Endometrial microvascular endothelial cells (primary cell): ENCODE measurements around the gene GRM4. TPM values are rescaled to one million over a fixed set of nuclear protein-coding genes. Genes with fewer than 3 reads are reported as not detected.

Experiments
- in situ Hi-C: cut with HindIII; loops from 2 replicates; pipeline ENCODE4 v1.10.0; 2017; ENCODE audit warnings: low sequenced_read_pairs, low pct_unique_long_range_greater_than_20kb; ENCODE audit errors: inconsistent ontology term
- total RNA-seq: library from RNA; depleted of rRNA; stranded (reverse); fragments of >200 nt; gene quantifications from one replicate; pipeline ENCODE4 v1.2.3, GENCODE V29; 2015; ENCODE audit errors: inconsistent ontology term

Gene GRM4
- total RNA-seq, 1 donor from 2014 or later, result not detected

DNA sequence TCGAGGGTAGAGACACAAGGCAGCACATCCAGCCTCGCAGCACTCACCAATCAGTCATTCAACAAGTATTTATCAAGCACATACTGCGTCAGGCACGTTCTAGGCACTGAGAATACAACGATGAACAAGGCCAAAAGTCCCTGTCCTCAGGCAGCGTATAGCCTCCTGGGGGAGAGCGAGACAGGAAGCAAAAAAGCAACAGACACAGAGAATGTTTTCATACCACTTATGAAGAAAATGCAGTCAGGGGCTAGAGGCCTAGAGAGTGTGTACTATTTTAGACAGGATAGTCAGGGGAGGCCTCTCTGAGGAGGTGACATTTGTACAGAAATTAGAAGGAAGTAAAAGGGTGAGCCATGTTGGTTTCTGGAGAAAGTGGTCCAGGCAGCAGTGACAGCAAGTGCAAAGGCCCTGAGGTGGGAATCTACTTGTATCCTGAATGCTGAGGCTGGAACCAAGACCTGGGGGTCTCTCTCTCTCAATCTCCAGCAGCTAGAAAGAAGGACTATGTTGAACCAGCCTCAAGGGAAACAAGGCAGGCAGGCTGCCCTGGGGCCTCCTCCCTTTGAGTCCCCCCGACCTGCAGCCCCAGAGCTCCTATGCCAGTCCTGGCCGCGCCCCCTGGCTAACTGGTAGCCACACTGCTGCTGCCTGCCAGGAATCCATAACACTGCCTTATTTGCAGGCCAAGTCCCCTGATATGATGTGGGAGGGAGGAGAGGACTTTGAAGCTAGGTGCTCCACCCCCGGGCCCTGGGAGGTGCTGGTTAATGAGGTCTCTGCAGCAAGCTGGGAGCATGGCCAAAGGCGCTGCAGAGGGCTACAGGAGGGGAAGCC is 151.2 kb downstream of the GRM4 start:
- in situ Hi-C loops, result no loop called here

DNA sequence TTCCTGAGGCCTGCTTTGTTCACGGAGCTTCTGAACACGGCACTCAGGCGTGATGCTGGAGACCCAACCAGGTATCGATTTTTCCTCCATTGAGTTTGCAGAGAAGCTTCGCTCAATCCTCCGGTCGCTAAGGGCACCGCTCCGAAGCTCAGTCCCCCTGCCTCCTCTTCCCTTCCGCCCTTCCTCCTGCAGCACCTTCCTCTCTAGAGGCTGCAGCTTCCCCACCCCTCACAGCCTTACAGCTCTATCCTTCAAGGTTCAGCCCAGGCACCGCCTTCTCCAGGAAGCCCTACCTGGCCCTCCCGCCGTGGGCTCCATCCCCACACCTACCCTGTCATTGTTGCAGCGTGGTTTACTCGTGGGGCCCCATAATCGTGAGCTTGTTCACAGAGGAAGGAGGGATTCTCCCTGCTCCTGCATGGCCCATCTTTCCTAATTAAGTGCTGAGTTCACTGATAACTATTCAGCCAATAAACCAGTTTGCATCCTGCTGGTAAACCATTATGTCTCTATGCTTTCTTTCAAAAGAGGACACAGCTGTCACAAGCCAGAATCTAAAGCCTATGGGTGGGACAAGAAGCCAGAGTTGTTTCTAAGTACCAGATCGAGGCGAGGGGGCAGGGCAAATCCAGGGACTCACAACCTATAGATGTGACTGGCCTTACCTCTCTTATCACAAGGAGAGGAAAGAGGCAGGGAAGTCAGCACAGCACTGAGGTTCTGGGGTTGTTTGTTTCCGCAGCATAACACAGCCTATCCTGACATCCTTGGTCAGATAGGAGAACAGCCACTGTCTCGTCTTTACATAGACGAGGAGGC is 152.0 kb downstream of the GRM4 start:
- in situ Hi-C loops, result no loop called here

- in situ Hi-C loops, result no loop called here
These were observed 152.8 kb downstream of the GRM4 start for GRCh38 chr6:33993091-33993490.

- in situ Hi-C loops, result no loop called here
These were observed 153.7 kb downstream of the GRM4 start for GRCh38 chr6:33992191-33992590.

DNA sequence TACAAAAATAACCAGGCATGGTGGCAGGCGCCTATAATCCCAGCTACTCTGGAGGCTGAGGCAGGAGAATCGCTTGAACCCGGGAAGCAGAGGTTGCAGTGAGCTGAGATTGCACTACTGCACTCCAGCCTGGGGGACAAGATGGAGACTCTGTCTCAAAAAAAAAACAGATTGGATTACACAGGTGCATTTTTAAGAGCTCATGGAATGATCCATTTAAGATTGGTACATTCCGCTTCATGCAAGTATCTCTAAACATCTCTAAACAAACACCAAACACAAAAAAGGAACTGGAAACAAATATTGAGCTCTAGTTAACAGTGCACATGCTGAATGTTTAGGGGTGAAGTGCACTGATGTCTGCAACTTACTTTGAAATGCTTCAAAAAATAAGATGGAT is 154.3 kb downstream of the GRM4 start:
- in situ Hi-C loops, result no loop called here

GRCh38 chr6:33990061-33990541 is 155.8 kb downstream of the GRM4 start:
- in situ Hi-C loops, result no loop called here

GRCh38 chr6:33989016-33989854 is 156.7 kb downstream of the GRM4 start:
- in situ Hi-C loops, result no loop called here

GRCh38 chr6:33988121-33989015 is 157.5 kb downstream of the GRM4 start:
- in situ Hi-C loops, result no loop called here

GRCh38 chr6:33987531-33988021 is 158.3 kb downstream of the GRM4 start:
- in situ Hi-C loops, result no loop called here

- in situ Hi-C loops, result no loop called here
These were observed 159.9 kb downstream of the GRM4 start for GRCh38 chr6:33985947-33986346.

DNA sequence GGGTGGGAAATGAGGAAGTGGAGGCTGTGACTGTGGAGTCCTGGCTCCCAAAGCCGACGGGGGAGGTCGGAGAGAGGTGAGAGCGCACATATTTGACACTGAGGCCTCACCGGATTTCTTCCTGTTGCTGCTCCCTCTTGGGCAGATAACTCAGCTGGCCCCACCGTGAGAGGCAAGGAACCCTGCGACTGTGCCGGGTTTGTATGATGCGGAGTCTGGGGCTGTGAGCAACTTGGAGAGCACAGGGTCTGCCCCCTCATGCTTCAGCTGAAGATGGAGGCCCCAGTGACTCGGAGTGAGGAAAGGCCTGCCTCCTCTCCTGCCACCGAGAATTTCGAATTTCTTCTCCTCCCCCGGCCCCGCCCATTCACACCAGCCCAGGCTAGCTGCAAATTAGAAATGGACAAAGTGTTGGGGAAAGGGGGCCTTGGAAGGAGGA is 160.6 kb downstream of the GRM4 start:
- in situ Hi-C loops, result no loop called here

GRCh38 chr6:33984466-33985312 is 161.2 kb downstream of the GRM4 start:
- in situ Hi-C loops, result no loop called here

- in situ Hi-C loops, result no loop called here
These were observed 162.0 kb downstream of the GRM4 start for GRCh38 chr6:33983721-33984465.

DNA sequence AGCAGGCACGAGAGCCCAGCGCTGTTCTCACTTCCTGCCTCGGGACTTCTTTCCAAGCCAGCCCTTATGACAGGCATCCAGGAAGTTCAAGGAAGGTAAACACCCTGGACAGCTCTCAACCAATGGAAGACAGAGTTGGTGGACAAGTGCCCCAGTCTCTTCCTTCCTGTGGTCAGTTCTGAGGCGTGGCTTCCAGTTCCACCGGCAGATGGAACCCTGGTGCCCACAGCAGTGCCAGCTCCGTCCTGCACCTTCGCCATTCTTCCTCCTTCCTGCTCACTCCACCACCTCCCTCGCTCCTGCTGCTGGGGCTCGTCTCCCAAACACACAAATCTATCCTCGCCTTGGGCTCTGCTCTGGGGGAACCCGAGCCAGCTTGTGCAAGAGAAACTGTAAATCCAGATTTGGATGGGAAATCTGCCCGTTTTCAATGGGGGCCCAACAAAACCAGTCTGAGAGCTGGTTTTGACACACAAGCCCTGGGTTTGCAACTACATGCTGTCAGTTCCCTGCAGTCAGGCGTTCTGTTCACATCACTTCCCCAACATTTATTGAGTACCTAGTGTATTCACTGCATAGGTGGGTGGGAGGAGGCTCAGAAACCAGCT is 162.7 kb downstream of the GRM4 start:
- in situ Hi-C loops, result no loop called here

GRCh38 chr6:33981861-33982260 is 164.0 kb downstream of the GRM4 start:
- in situ Hi-C loops, result no loop called here

DNA sequence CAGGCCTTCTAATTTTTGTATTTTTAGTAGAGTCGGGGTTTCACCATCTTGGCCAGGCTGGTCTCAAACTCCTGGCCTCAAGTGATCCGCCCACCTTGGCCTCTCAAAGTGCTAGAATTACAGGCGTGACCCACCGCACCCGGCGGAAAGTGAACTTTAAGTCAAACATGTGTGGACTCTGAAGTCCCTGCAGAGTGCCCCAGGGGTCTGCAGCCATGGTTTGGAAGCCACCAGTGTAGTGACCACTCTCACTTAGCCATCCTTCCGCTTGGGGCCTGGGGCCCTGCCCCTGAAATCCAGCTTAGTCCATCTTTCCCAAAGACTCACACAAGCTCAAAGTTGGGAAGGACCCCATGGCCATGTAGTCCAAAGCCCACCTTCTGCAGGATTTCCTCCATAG is 164.5 kb downstream of the GRM4 start:
- in situ Hi-C loops, result no loop called here
